Measurements from ENCODE around the gene PTPRG.

DNA sequence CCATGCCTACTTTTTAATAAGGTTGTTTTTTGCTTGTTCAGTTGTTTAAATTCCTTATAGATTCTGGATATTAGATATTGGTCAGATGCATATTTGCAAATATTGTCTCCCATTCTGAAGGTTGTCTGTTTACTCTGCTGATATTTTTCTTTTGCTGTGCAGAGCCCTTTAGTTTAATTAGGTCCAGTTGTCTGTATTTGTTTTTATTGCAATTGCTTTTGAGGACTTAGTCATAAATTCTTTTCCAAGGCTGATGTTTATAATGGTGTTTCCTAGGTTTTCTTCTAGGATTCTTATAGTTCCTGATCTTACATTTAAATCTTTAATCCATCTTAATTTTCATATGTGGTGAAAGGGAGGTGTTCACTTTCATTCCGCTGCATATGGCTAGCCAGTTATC lies 77.4 kb downstream of the PTPRG start:
- TF ChIP-seq, protein P1, sequence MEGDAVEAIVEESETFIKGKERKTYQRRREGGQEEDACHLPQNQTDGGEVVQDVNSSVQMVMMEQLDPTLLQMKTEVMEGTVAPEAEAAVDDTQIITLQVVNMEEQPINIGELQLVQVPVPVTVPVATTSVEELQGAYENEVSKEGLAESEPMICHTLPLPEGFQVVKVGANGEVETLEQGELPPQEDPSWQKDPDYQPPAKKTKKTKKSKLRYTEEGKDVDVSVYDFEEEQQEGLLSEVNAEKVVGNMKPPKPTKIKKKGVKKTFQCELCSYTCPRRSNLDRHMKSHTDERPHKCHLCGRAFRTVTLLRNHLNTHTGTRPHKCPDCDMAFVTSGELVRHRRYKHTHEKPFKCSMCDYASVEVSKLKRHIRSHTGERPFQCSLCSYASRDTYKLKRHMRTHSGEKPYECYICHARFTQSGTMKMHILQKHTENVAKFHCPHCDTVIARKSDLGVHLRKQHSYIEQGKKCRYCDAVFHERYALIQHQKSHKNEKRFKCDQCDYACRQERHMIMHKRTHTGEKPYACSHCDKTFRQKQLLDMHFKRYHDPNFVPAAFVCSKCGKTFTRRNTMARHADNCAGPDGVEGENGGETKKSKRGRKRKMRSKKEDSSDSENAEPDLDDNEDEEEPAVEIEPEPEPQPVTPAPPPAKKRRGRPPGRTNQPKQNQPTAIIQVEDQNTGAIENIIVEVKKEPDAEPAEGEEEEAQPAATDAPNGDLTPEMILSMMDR (conservative IDR thresholded peaks at IDR 0.05; ENCODE audit: low read length) = no peak
- TF ChIP-seq EZH2phosphoT487 (IDR thresholded peaks at IDR 0.05; ENCODE audit: borderline replicate concordance) = no peak

Measured in Loucy (cell line).